HG02885 (cell line): ENCODE data around the gene NTPCR.
"Not testable (repeated sequence)": the region's sequence is repeated elsewhere in the genome, so short reads cannot be mapped to it uniquely, and the experiment has no call there.

ENCODE experiments used
- ATAC-seq: cut with Tn5 transposase; IDR thresholded peaks from one replicate; pipeline ENCODE4 v1.9.1; 2021; ENCODE audit warnings: mild to moderate bottlenecking; ENCODE audit not compliant: unreplicated experiment, poor library complexity

NTPCR gene

GRCh38 chr1:232983375-232983774 lies 33.0 kb downstream of the NTPCR start:
- ATAC-seq = no peak

GRCh38 chr1:232983817-232984567 lies 33.6 kb downstream of the NTPCR start:
- no peak for ATAC-seq

- no peak for ATAC-seq
Measured at GRCh38 chr1:232984577-232985425, 34.4 kb downstream of the NTPCR start.

- no peak for ATAC-seq
Measured at GRCh38 chr1:232985882-232986526, 35.6 kb downstream of the NTPCR start.

GRCh38 chr1:232986527-232986922 lies 36.1 kb downstream of the NTPCR start:
- no peak for ATAC-seq

DNA sequence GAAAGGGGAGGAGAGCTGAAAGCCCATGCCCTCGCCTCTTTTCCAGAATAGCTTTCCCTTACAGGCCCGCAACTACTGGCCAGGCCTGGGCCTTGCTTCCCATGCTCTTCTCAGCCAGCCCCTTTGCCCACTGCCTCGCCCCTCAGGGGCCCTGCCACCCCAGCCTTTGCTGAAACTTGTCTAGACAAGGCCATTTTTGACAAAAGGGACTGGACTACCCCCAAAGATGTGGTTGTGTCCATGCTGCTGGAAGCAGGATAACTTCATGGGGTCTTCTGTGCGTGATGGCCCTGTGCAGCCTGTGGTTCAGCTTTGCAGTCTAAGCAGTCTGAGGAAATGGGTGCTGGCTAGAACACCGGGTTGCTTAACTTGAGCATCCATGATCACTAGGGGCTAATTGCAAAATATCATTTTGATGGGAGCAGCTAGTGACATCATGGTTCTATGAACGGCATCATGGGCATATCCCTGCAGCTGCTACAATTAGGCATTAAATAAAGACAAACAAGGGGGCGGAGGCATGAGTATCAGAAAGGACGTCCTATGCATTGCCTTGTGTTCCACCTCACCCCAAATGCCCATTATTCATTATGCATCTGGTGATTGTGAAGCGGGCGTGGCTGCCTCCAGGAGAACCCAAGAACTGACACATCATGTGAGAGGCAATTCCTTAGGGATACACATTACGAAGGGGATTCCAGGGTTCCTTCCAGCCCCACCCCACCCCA lies 36.8 kb downstream of the NTPCR start:
- no peak for ATAC-seq

DNA sequence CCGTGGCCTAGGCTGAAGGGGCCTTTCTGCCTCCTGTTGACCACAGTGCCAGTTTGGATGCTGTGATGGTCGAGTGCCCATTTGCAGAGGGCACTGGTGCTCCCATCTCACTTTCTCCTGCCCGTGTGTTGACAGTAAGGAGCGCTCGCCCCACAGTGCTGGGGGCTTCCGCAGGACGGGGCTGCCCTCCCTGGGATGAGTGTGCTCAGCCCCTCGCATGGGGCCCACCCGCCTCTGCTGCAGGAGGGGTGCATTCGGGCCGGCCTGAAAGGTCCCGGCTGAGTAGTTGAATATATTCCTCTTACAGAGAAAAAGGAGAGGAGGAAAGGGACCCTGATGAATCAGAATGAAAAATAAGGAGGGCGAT lies 37.3 kb downstream of the NTPCR start:
- no peak for ATAC-seq

- ATAC-seq = no peak
Measured at GRCh38 chr1:232988572-232989040, 38.2 kb downstream of the NTPCR start.

- ATAC-seq = no peak
Measured at GRCh38 chr1:232990176-232991128, 40.0 kb downstream of the NTPCR start.

- ATAC-seq = no peak
Measured at GRCh38 chr1:232991238-232991637, 40.8 kb downstream of the NTPCR start.

- ATAC-seq = no peak
Measured at GRCh38 chr1:232992227-232992626, 41.8 kb downstream of the NTPCR start.

DNA sequence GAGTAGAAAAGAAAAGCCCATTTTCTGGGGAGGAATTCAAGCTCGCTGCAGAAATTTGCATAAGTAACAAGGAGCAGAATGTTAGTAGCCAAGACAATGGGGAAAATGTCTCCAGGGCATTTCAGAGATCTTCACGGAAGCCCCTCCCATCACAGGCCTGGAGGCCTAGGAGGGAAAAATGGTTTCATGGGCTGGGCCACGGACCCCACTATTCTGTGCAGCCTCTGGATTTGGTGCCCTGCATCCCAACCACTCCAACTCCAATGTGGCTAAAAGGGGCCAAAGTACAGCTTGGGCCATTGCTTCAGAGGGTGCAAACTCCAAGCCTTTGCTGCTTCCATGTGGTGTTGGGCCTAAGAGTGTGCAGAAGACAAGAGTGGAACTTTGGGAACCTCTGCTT lies 43.1 kb downstream of the NTPCR start:
- ATAC-seq = no peak

DNA sequence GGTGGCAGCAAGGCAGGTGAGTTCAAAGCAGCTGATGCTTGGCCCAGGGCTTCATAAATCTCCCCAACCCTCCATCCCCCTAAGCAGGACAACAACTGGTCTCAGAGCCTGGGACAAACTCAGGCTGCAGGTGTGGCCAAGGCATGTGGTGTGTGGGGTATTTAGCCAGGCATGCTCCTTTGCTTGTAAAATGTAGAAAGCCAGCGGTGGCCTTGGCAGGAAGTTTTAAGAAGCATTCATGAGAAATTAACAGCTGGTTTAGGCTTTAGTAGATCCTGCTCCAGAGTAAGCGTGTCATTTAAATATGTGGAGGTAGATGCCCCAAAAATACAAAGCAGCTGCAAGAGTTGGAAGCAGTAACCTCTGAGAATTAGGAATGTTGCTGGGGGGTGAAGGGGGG lies 44.8 kb downstream of the NTPCR start:
- ATAC-seq = no peak

DNA sequence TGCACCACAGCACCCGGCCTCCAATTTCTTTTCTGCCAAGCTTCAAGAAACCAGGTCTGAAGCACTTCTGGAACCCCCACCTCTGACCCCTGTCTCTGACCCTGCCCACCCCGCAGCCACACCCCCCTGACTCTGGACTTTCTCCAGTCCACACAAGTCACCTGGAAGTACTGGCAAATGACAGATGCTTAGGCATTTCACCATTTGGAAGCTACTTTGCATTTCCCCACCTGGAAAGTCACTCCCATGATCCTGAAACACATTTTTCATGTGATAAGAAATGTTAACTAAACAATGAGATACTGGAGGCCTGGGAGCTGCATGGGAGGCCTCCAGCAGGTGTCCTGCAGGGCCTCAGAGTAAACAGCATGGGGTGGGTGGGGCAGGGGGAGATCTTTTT lies 45.7 kb downstream of the NTPCR start:
- ATAC-seq = no peak

DNA sequence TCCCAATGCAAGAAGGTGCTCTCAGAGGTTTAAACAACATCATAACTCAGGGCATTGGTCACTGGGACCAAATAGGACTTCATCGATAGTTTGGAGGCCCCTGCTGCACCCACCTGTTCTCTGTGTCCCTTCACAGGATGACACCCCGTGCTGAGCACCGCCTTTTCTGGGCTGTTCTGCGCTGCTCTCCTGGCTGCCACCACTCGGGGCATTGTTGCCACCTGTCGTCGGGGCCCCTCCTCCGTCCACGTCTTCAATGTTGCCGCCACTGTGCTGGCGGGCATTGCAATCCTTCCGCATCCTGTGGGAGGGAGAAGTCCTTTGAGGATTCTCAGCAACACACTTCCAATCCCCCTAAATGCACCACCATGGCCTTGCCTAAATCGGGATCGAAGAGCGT lies 47.7 kb downstream of the NTPCR start:
- no peak for ATAC-seq

- no peak for ATAC-seq
Measured at GRCh38 chr1:232998646-232999045, 48.2 kb downstream of the NTPCR start.

GRCh38 chr1:232999956-233000625 lies 49.7 kb downstream of the NTPCR start:
- ATAC-seq = no peak

DNA sequence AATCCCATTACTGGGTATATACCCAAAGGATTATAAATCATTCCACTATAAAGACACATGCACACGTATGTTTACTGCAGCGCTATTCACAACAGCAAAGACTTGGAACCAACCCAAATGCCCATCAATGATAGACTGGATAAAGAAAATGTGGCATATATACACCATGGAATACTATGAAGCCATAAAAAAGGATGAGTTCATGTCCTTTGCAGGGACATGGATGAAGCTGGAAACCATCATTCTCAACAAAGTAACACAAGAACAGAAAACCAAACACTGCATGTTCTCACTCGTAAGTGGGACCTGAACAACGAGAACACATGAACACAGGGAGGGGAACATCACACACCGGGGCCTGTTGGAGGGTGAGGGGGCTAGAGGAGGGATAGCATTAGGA lies 53.2 kb downstream of the NTPCR start:
- not testable (repeated sequence) for ATAC-seq

DNA sequence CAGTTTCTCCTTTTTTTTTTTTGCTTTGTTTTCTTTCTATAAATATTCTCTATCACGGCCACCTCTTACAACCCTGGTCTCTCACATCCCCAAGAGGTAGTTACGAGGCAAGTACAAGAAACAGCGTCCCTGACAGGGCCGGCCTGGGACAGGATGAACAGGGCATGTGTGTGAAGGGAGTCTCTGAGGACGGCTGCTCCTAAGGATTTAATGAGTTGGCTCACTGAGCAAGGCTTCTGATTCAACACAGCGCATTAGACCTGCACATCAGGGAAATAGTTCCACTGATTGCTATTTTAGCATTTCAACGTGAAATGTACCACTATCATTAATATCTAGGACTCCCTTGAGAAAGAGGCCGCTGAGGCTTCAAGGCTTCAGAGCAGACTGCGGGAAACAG lies 54.0 kb downstream of the NTPCR start:
- ATAC-seq = no peak
